SU-DHL-6 (cell line): ENCODE data around the gene OGT.

ENCODE experiments used
- H2AFZ ChIP-seq: fragments of 200-600 bp; sonication (generic); 2 replicates; pipeline ENCODE4 v1.6.1; 2014; ENCODE audit warnings: low read depth, mild to moderate bottlenecking, moderate library complexity, mixed read lengths, antibody characterized with exemption, low read length; ENCODE audit not compliant: severe bottlenecking
- H3F3A ChIP-seq: fragments of 200-600 bp; shearing (Covaris generic); 2 replicates; pipeline ENCODE4 v1.6.0; 2016; ENCODE audit warnings: antibody characterized with exemption, mild to moderate bottlenecking; ENCODE audit not compliant: insufficient read depth
- H3K27ac ChIP-seq: fragments of 200-600 bp; sonication (generic); 2 replicates; pipeline ENCODE4 v1.5.1; 2016; ENCODE audit warnings: low read depth, mild to moderate bottlenecking, low read length, moderate library complexity, mixed read lengths
- H3K27me3 ChIP-seq: fragments of 200-600 bp; sonication (generic), shearing (Covaris generic); 2 replicates; pipeline ENCODE4 v1.6.0; 2014; ENCODE audit warnings: mild to moderate bottlenecking, low read length
- H3K36me3 ChIP-seq: fragments of 200-600 bp; sonication (generic); 2 replicates; pipeline ENCODE4 v1.6.1; 2014; ENCODE audit warnings: mild to moderate bottlenecking, low read length, mixed read lengths
- H3K4me2 ChIP-seq: fragments of 300-600, 200-600 bp; shearing (Covaris generic), sonication (generic); 2 replicates; pipeline ENCODE4 v1.6.0; 2014; ENCODE audit warnings: low read length, low read depth, mild to moderate bottlenecking; ENCODE audit not compliant: poor library complexity, severe bottlenecking
- H3K4me3 ChIP-seq: fragments of 200-600 bp; sonication (generic); 2 replicates; pipeline ENCODE4 v1.5.1; 2014; ENCODE audit warnings: antibody characterized with exemption, low read length, mild to moderate bottlenecking, mixed read lengths; ENCODE audit not compliant: insufficient read depth, poor library complexity, severe bottlenecking
- H3K79me2 ChIP-seq: fragments of 200-600 bp; sonication (generic); 2 replicates; pipeline ENCODE4 v1.6.1; 2014; ENCODE audit warnings: mild to moderate bottlenecking, low read length, moderate library complexity; ENCODE audit not compliant: insufficient read depth
- H3K9ac ChIP-seq: fragments of 200-600 bp; sonication (generic); 2 replicates; pipeline ENCODE4 v1.7.0; 2014; ENCODE audit warnings: mild to moderate bottlenecking, low read length
- H3K9me2 ChIP-seq: fragments of 200-600 bp; sonication (generic); replicated peaks from 2 replicates; pipeline ENCODE4 v1.6.1; 2014; ENCODE audit warnings: low read length; ENCODE audit not compliant: insufficient read depth
- H3K9me3 ChIP-seq: fragments of 200-600 bp; sonication (generic); 2 replicates; pipeline ENCODE4 v1.6.1; 2014; ENCODE audit warnings: low read length, mixed read lengths; ENCODE audit not compliant: insufficient read depth
- H4K20me1 ChIP-seq: fragments of 200-600 bp; sonication (generic); 2 replicates; pipeline ENCODE4 v1.6.1; 2014; ENCODE audit warnings: low read depth, mild to moderate bottlenecking, antibody characterized with exemption, low read length, moderate library complexity, mixed read lengths
- EZH2phosphoT487 ChIP-seq: fragments of 200-600 bp; sonication (generic), shearing (Covaris generic); conservative IDR thresholded peaks from 2 replicates; pipeline ENCODE4 v1.6.1; 2018; ENCODE audit warnings: mild to moderate bottlenecking, antibody characterized with exemption, low read length, moderate library complexity, mixed read lengths
- TF ChIP-seq, protein P1 (sequence below): fragments of 200-600 bp; sonication (generic); IDR thresholded peaks from one replicate; pipeline ENCODE4 v1.5.1; 2017; ENCODE audit warnings: antibody characterized with exemption, mild to moderate bottlenecking, low read length, moderate library complexity; ENCODE audit not compliant: insufficient read depth, poor library complexity, severe bottlenecking

The OGT gene

DNA sequence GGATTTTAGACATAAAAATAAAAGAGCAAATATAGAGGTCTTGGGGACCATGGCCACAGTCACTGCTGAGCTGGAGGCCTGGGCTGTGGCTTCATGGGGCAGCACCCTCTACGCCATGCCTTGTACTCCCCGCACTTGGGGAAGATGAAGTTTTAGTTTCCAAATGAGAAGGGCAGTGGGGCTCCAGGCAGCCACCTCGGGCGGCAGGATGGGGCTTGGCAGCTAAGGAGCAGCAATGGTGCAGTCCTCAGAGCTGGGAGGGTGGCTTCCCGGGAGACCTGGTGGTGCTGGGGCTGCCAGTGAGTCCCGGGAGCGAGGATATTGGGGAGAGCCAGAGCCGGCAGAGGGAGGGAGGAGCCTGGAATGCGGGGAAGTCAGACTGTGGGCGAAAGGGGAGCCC lies 83.0 kb downstream of the OGT start:
- Histone ChIP-seq H4K20me1 (no peaks in the 10 kb centered on the region), H3K27me3 (no peaks in the 10 kb centered on the region), H3K9me3 (no peaks in the 10 kb centered on the region), H2AFZ (no peak overlapping the region), H3K9me2 (no peaks in the 10 kb centered on the region), H3K4me3 (no peak overlapping the region), H3K9ac (no peak overlapping the region), H3K36me3 (no peaks in the 10 kb centered on the region), H3F3A (no peaks in the 10 kb centered on the region), H3K27ac (no peak overlapping the region), H3K79me2 (no peaks in the 10 kb centered on the region), H3K4me2 (no peak overlapping the region)
- no peak for TF ChIP-seq EZH2phosphoT487
- TF ChIP-seq, protein P1, sequence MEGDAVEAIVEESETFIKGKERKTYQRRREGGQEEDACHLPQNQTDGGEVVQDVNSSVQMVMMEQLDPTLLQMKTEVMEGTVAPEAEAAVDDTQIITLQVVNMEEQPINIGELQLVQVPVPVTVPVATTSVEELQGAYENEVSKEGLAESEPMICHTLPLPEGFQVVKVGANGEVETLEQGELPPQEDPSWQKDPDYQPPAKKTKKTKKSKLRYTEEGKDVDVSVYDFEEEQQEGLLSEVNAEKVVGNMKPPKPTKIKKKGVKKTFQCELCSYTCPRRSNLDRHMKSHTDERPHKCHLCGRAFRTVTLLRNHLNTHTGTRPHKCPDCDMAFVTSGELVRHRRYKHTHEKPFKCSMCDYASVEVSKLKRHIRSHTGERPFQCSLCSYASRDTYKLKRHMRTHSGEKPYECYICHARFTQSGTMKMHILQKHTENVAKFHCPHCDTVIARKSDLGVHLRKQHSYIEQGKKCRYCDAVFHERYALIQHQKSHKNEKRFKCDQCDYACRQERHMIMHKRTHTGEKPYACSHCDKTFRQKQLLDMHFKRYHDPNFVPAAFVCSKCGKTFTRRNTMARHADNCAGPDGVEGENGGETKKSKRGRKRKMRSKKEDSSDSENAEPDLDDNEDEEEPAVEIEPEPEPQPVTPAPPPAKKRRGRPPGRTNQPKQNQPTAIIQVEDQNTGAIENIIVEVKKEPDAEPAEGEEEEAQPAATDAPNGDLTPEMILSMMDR: no peak

DNA sequence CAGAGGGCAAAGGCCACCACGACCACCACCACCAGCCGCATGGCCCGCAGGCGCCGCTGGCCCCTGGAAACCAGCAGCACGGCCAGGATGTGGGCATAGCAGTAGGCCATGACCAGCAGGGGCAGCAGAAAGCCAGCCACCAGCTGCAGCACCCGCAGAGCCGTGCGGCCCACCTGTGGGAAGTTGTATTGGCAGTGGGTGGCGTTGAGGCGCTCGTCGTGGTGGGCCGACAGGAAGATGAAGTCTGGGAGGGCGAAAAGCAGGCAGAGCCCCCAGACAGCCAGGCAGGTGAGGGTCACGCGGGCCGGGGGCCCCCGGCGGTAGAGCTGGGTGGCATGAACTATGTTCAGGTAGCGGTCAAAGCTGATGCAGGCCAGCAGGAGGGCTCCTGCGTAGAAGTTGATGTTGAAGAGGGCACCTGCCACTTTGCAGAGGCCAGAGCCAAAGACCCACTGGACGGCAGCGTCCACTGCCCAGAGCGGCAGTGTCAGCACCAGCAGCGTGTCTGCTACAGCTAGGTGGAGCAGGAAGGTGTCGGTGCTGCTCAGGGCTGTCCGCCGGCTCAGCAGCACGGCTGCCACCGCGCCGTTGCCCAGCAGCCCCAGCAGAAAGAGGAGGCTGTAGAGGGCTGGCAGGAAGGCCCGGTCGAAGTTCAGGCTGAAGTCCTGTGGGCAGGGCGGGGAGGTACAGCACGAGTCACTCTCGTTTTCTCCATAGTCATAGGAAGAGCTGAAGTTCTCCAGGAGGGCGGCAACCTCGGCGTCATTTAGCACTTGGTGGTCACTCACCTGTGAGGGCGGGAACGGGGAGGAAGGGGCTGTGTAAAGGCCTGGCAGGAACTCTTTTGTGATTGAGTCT lies 84.0 kb downstream of the OGT start:
- H4K20me1 ChIP-seq: no peaks in the 10 kb centered on the region
- H3K27ac ChIP-seq: no peak overlapping the region
- H3K36me3 ChIP-seq: no peaks in the 10 kb centered on the region
- TF ChIP-seq, protein P1: no peak
- no peak for TF ChIP-seq EZH2phosphoT487
- H3K79me2 ChIP-seq: no peaks in the 10 kb centered on the region
- H3K9me2 ChIP-seq: no peaks in the 10 kb centered on the region
- H3K9me3 ChIP-seq: no peaks in the 10 kb centered on the region
- no peak overlapping the region for H3K4me3 ChIP-seq
- H3K4me2 ChIP-seq: no peak overlapping the region
- H3K9ac ChIP-seq: no peak overlapping the region
- no peak overlapping the region for H2AFZ ChIP-seq
- no peaks in the 10 kb centered on the region for H3K27me3 ChIP-seq
- H3F3A ChIP-seq: no peaks in the 10 kb centered on the region

DNA sequence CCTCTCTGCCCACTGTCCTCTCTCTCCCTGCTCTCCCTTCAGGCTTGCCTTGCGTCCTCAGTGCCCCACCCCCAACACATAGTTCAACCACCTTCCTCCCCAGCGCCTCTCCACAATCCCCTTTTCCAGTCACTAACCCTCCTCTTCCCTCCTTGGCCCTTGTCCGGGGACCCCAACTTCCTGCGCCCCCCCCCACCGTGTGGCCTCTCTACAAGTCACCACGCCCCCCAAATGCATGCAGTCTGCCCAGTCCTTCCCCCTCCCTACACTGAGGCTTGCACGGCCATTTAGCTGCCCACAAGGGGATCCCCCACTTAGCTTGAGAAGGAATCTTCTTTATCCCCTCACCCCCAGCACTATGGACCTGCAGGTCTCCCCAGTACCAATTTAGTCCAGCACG lies 84.8 kb downstream of the OGT start:
- Histone ChIP-seq H3K36me3 (no peaks in the 10 kb centered on the region), H2AFZ (no peak overlapping the region), H4K20me1 (no peaks in the 10 kb centered on the region), H3K9me3 (no peaks in the 10 kb centered on the region), H3K79me2 (no peaks in the 10 kb centered on the region), H3K4me3 (no peak overlapping the region), H3K27me3 (no peaks in the 10 kb centered on the region), H3F3A (no peaks in the 10 kb centered on the region), H3K27ac (no peak overlapping the region), H3K9me2 (no peaks in the 10 kb centered on the region), H3K9ac (no peak overlapping the region), H3K4me2 (no peak overlapping the region)
- TF ChIP-seq EZH2phosphoT487: no peak
- TF ChIP-seq, protein P1: no peak
